ENCODE results near the gene WASHC2A. TPM values are rescaled to one million over a fixed set of nuclear protein-coding genes. Genes with fewer than 3 reads are reported as not detected.
"Not testable (repeated sequence)": the region's sequence is repeated elsewhere in the genome, so short reads cannot be mapped to it uniquely, and the experiment has no call there.

Gene WASHC2A
- total RNA-seq, 2 experiments from 2014 or later: 27.4 to 29.9 TPM

DNA sequence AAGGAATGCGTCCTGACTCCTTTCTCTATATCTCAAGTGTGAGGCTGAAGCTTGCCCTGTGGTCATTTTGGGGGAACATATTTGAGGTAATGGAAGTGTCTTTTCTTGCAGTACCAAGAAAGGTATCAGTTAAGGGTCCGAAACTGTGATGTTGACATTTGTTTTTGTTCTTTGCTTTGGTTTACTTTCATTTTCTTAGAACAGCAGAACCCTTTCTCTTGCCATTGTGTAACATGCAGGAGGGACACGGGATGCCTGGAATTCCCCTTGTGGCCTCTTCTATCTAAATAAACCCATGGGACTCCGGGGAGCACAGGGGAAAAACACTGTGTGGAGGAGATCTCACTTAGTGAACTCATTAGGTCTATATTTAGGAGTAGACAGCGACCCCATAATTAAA lies 34.5 kb downstream of the WASHC2A start:
- H3K4me3 Mint-ChIP-seq, H3K27me3 Mint-ChIP-seq, H3K27ac Mint-ChIP-seq, DNase-seq, H3K36me3 Mint-ChIP-seq, H3K4me1 Mint-ChIP-seq, H3K9me3 Mint-ChIP-seq: not testable (repeated sequence)

- not testable (repeated sequence) for H3K4me1 Mint-ChIP-seq, H3K9me3 Mint-ChIP-seq, H3K36me3 Mint-ChIP-seq, H3K27ac Mint-ChIP-seq, DNase-seq, H3K27me3 Mint-ChIP-seq, H3K4me3 Mint-ChIP-seq
Measured at GRCh38 chr10:50108999-50109698, 41.4 kb downstream of the WASHC2A start.

DNA sequence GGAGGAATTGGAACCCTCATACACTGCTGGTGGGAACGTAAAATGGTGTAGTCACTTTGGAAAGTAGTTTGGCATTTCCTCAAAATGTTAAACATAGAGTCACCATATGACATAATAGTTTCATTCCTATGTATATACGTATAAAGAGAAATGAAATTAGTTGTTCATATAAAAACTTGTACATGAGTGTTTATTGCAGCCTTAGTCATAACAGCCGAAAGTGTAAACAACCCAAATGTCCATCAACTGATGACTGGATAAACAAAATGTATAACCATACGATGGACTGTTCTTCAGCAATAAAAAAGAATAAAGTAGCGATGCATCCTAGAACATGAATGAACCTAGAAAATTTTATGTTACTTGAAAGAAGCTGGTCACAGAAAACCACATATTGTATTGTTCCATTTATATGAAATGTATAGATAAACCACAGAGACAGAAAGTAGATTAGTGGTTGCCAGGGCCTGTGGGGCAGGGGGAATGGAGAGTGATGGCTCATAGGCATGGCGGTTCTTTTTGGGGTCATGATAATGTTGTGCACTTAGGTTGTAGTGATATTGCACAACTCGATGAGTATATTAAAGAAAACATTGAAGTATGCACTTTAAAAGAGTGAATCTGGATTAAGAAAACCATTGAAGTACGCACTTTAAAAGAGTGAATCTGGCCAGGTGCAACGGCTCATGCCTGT lies 44.8 kb downstream of the WASHC2A start:
- not testable (repeated sequence) for DNase-seq, H3K4me1 Mint-ChIP-seq, H3K36me3 Mint-ChIP-seq, H3K4me3 Mint-ChIP-seq, H3K27ac Mint-ChIP-seq, H3K27me3 Mint-ChIP-seq, H3K9me3 Mint-ChIP-seq

DNA sequence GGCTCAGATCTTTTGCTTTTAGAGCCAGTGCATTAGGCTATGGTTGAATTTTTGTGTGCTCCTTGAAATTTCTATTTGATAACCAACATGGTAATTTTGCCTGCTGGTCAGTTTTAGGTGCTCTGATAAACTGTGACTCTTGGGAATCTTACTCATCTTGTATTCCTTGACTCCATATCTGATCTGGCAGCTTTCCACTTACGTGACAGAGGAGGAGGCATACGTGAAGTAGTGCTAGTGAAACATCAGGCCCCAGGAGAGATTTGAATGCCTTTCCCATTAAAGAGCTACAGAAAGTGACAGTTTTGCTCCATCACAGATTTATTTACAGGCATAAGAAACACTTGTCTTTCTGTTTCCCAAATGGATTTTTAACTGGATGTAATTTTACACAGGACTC lies 59.0 kb downstream of the WASHC2A start:
- DNase-seq, H3K27me3 Mint-ChIP-seq, H3K27ac Mint-ChIP-seq, H3K9me3 Mint-ChIP-seq, H3K4me1 Mint-ChIP-seq, H3K36me3 Mint-ChIP-seq, H3K4me3 Mint-ChIP-seq: not testable (repeated sequence)

- not testable (repeated sequence) for DNase-seq, H3K4me1 Mint-ChIP-seq, H3K4me3 Mint-ChIP-seq, H3K9me3 Mint-ChIP-seq, H3K27me3 Mint-ChIP-seq, H3K27ac Mint-ChIP-seq, H3K36me3 Mint-ChIP-seq
Measured at GRCh38 chr10:50127770-50128292, 60.1 kb downstream of the WASHC2A start.

- H3K27me3 Mint-ChIP-seq, H3K27ac Mint-ChIP-seq, H3K4me1 Mint-ChIP-seq, H3K9me3 Mint-ChIP-seq, DNase-seq, H3K4me3 Mint-ChIP-seq: not testable (repeated sequence)
- peaks cover 19% of the 10 kb centered on the region for H3K36me3 Mint-ChIP-seq
Measured at GRCh38 chr10:50131245-50131965, 63.7 kb downstream of the WASHC2A start.

DNA sequence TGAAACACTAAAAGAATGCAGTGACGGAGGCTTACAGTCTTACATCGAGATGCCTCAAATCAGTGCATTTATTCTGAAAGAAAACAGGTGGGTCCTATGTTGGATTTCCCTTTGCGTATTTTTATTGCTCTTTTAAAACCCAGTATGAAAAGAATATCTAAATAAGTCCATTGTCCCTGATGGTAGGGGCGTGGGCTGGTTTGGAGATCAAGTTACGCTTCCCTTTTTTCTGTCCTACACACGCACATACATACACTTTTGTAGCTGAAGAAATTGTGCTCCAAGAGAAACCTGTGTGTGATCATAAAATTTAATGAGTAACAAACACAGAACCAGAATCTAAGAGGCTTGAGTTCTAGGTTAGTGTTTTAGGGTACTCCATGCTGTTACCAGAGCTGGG lies 64.6 kb downstream of the WASHC2A start:
- H3K9me3 Mint-ChIP-seq, H3K27ac Mint-ChIP-seq, DNase-seq, H3K4me3 Mint-ChIP-seq, H3K4me1 Mint-ChIP-seq, H3K27me3 Mint-ChIP-seq: not testable (repeated sequence)
- peaks cover 23% of the 10 kb centered on the region for H3K36me3 Mint-ChIP-seq

- H3K27me3 Mint-ChIP-seq, DNase-seq, H3K4me3 Mint-ChIP-seq, H3K27ac Mint-ChIP-seq, H3K4me1 Mint-ChIP-seq, H3K9me3 Mint-ChIP-seq: not testable (repeated sequence)
- H3K36me3 Mint-ChIP-seq: peaks cover 23% of the 10 kb centered on the region
Measured at GRCh38 chr10:50132841-50133240, 65.1 kb downstream of the WASHC2A start.

GRCh38 chr10:50143512-50144174 lies 75.9 kb downstream of the WASHC2A start:
- H3K4me1 Mint-ChIP-seq, H3K9me3 Mint-ChIP-seq, H3K27me3 Mint-ChIP-seq, H3K27ac Mint-ChIP-seq, H3K36me3 Mint-ChIP-seq, H3K4me3 Mint-ChIP-seq, DNase-seq: not testable (repeated sequence)

DNA sequence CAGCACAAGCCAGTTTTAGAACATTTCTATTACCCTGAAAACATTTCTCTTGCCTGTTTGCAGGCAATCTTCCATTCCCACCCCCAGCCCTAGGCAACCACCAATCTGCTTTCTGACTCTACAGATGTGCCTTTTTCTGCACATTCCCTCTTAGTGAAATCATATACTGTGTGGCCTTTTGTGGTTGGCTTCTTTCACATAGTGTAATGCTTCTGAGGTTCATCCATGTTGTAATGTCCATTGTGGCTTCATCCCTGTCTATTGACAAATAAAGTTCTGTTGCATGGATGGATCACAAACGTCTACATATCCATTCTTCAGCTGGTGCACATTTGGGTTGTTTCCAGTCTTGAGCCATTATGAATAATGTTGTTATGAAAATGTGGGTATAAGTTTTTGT lies 77.8 kb downstream of the WASHC2A start:
- H3K27me3 Mint-ChIP-seq, H3K27ac Mint-ChIP-seq, H3K9me3 Mint-ChIP-seq, H3K36me3 Mint-ChIP-seq, H3K4me1 Mint-ChIP-seq, H3K4me3 Mint-ChIP-seq, DNase-seq: not testable (repeated sequence)

DNA sequence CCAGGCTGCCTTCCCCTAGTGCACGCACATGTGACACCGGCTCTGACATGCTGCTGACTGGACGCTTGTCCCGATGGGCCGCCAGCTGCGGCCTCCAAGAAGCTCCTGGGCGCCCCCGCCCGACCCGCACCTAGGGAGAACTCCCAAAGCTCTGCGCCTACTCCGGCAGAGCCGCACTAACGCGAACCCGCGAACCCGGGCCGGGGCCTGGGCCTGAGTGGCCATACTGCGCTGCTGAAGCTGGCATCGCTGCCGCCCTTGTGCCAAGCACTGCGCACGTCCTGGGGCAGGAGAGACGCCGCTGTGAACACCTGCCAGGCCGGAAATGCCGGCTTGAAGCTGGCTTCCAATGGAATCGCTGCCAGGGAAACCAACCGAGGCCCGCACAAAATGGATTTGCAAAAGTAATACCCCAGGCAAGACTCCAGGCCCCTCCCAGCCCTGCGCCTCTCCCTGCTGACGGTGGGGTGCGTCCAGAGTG lies 85.1 kb downstream of the WASHC2A start:
- H3K27ac Mint-ChIP-seq: no peak overlapping the region
- H3K4me3 Mint-ChIP-seq: no peak overlapping the region
- no peak for DNase-seq

GRCh38 chr10:50157868-50158267 lies 90.1 kb downstream of the WASHC2A start:
- not testable (repeated sequence) for DNase-seq, H3K27ac Mint-ChIP-seq, H3K27me3 Mint-ChIP-seq

More for the DNA sequence above, 85.1 kb downstream of the WASHC2A start:
- no peaks in the 10 kb centered on the region for H3K4me1 Mint-ChIP-seq
- H3K27me3 Mint-ChIP-seq: peaks cover 17% of the 10 kb centered on the region
- H3K36me3 Mint-ChIP-seq: no peaks in the 10 kb centered on the region
- H3K9me3 Mint-ChIP-seq: no peaks in the 10 kb centered on the region

GRCh38 chr10:50159856-50160255 lies 92.1 kb downstream of the WASHC2A start:
- H3K4me1 Mint-ChIP-seq, H3K27ac Mint-ChIP-seq, H3K4me3 Mint-ChIP-seq, H3K9me3 Mint-ChIP-seq, DNase-seq, H3K36me3 Mint-ChIP-seq, H3K27me3 Mint-ChIP-seq: not testable (repeated sequence)

More at GRCh38 chr10:50157868-50158267, 90.1 kb downstream of the WASHC2A start:
- not testable (repeated sequence) for H3K4me3 Mint-ChIP-seq, H3K4me1 Mint-ChIP-seq, H3K9me3 Mint-ChIP-seq, H3K36me3 Mint-ChIP-seq

DNA sequence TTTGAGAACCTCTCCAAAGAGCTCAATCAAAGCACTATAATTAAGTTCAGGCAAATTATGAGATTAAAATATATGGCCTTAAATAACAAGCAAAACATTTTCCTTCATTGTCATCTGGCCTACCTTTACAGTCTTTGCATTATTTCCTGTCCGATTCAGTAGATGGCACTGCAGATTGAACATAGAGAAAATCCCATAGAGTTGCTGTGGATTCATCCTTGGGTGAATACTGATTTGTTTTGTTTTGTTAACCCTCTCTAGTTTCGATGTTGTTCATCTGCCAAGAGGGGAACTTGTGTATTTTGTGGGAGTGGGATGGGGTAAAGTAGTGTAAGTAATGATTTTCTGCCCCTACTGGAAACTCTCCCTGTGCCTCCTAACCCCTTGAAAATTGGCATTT lies 97.3 kb downstream of the WASHC2A start:
- H3K4me3 Mint-ChIP-seq, H3K9me3 Mint-ChIP-seq, H3K4me1 Mint-ChIP-seq, H3K27ac Mint-ChIP-seq, H3K27me3 Mint-ChIP-seq, H3K36me3 Mint-ChIP-seq, DNase-seq: not testable (repeated sequence)

DNA sequence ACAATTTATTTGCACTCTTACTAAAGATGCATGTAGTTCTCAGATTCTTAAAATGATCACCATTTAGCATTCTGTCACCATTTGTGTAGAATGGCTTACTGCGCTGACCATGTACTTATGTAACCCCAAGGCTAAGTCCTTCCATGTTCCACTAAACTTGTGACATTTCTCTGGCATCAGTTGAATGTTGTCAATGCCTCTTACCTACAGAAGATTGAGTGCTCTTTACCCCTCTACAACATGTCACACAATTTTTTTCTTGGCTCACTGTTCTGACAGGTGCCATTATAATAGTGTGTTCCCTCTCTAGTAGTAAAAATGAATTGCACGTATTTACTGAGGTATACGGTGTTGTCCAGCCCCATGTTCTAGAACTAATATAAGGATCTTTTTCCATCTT lies 100.1 kb downstream of the WASHC2A start:
- H3K27ac Mint-ChIP-seq, H3K4me1 Mint-ChIP-seq, H3K27me3 Mint-ChIP-seq, H3K36me3 Mint-ChIP-seq, DNase-seq, H3K9me3 Mint-ChIP-seq, H3K4me3 Mint-ChIP-seq: not testable (repeated sequence)
